GM18868 (cell line): ENCODE results near the gene CCDC57.

Experiments used
- ATAC-seq: cut with Tn5 transposase; IDR thresholded peaks from one replicate; pipeline ENCODE4 v1.9.1; 2021; ENCODE audit warnings: mild to moderate bottlenecking, moderate library complexity; ENCODE audit not compliant: unreplicated experiment

The CCDC57 gene

GRCh38 chr17:82247182-82247823, 34.7 kb upstream of the CCDC57 start:
- ATAC-seq, result no peak

- no peak for ATAC-seq
These were observed 33.9 kb upstream of the CCDC57 start for GRCh38 chr17:82246365-82247181.

DNA sequence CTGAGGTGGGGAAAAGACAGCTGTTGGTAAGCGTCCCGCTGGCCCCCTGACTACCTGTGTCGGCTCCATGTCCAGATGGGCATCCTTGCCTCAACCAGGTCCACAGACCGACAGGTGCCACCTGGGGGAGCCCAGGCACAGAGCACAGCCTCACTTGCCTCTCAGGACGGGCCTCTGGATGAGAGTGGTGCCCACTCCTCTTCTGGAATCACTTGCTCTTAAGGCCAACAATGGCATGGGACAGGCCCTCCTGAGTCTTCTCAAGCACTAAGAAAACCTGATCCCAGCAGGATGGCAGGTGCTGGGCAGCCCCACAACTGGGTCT, 33.4 kb upstream of the CCDC57 start:
- ATAC-seq, result no peak

- ATAC-seq, result no peak
These were observed 32.7 kb upstream of the CCDC57 start for GRCh38 chr17:82245134-82246039.

DNA sequence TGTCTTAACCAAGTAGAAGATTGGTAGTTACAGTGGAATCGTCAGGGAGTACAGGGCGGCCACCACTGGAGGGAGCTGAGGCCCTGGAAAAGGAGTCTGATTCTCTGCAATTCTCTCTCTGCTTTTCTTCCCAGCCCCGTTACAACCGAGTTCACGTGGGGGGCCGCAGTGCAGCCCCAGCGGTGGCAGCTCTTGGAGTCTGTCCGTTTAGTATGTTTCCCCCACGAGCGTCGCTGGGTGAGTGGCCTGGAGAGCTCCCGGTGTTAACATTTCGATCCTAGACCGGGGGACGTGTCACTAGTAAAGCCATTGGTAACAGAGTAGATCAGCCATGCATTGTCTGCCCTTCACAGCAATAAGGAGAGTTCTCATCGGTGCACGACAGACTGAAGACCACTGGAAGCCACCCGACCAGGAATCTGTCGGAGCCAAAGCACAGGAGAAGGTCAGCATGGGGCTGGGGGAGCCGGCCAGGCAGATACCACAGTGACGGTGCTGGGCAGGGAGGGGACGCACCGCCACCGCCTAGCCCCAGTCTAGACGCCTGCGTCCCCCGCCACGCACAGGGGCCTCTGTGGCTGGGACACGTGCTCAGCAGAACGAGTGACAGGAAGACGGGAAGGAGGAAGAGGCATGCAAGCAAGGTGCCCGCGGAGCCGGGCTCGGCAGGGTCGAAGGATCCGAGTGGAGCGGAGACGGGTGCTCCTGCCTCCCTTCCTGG, 31.9 kb upstream of the CCDC57 start:
- ATAC-seq, result no peak

DNA sequence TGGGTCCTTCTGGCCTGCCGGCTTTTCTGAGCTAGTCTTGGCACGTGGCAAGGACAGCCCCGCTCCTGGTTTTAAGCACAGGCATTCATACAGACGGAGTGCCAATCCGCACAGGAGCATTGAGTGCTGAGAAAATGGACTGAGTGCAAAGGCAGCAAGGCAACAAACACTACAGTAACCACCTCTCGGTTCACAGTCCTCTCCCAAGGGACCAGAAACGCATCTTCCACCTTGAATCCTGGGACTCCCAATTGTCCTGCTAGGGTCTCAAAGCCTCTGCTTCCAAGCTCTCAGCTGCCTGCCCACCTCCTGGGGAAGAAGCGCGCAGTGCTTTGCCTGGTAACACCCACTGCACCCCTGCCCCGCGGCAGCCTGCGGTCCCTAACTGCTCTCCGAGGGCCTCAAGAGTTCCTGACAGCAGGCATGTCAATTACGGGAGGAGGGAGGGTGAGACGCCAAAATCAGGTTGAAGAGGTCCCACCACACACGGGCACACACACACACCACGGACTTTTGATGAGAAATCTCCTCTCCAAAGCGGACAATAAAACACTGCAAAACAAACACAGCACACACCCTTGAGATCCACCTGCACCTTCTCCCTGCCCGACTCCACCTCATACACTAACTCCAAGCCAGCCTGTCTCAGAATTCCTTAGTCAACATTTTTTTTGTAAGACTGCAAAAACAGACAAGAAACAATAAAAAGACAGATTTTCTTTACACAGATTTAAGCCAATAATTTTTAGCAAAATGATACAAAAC, 31.2 kb upstream of the CCDC57 start:
- no peak for ATAC-seq

DNA sequence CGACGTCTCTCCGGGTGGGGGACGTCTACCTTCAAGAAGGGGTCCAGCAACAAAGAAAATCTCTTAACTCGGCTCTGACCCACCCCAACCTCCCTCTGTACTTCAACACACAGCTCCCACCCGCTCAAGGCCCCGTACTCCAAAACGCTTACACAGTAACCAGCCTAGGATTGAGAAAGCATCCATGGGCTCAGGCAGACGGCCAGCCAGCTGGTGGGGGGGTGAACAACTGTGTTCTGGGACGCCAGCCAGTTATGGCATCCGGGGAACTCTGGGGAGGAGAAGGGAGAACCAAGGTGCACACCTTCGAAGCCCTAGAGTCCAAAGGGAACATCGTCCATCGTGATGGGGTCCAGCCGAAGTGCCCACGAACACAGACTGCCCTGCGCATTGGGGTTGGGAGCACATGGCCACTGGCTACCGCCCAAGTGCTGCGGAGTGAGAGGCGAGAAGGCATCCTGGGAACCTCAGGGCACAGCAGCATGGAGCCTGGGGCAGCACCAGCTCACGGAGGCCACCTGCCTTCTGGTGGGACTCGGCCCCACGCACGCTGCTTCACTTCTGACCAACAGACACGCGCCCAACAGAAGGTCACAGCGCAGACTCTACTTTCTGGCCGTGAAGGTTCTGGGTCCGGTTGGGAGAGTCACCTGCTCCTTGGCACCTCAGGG, 30.5 kb upstream of the CCDC57 start:
- no peak for ATAC-seq

DNA sequence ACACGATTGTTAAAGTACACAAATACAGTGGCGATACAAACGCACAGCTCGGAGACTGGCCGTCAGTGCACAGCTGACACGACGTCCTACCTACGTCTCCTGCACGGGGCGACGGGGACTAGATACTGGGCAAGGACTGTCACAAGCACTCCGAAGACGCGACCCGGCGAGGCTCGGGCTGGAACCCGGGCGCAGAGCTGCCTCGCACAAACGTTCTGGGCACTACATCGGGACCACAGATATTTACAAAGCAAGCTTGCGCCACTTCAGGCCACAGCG, 30.0 kb upstream of the CCDC57 start:
- ATAC-seq, result no peak

- ATAC-seq, result no peak
These were observed 29.5 kb upstream of the CCDC57 start for GRCh38 chr17:82241926-82242697.

DNA sequence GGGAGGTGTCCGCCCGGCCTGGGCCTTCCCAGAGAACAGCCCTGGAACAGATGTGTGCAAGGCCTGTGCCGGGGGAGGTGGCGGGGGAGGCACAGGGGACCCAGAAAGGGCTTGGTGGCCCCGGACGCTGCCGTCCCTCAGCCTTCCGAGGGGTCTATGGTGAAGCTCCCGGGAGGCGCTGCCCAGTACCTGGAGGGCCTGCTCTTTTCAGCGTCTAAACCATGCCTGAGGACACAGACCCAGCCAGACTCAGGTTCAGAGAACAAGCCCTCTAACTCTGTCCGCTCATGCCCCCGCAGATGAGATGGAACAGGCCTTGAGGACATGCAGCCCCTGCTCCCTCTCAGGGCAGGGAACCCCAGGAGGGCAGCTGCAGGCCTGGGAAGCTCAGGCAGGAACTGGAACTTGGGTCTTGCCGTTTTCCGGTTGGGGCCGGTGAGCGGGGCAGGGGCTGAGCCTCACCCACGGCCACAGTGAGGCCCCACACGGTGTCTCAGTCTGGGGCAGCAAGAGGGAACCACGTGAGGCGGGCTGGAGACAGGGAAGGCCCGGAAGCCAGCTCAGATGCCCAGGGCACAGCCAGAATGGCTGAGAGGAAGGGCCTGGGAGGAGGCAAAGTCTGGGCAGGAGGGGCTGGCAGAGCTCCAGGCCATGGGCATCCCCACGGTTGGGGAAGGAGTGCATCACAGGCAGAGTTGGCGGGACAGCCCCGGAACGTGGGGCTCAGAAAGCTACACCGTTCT, 28.7 kb upstream of the CCDC57 start:
- ATAC-seq, result no peak

DNA sequence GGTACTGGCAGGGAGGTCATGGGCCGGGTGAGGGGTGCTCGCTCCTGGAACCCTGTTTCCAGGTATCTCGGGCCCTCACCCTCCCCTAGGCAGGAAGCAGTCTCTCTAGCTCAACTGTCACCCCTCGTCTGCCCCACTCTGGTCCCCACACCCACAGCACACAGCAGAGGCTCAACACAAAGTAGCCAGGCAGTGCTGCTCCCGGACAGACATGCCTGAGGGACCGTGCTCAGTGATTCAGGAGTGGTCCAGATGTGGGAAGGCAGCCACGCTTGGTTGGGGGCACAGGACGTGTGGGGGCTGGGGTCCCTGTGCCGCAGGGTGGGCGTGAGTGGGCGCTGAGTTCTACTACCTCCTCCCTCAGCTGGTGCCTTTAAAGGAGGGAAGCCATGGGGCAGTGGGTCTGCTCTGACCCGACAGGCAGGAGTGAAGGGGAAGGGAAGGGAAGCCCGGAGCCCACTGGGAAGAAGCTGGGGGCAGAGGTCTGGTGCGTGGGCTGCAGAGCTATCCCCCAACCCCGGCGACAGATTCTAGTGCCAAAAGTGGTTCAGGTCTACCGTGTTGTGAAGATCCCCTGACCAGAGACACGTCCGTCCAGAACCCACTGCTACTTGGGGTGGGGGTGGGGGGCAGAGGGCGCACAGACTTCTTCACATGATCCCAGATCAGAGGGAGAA, 28.0 kb upstream of the CCDC57 start:
- ATAC-seq, result no peak

DNA sequence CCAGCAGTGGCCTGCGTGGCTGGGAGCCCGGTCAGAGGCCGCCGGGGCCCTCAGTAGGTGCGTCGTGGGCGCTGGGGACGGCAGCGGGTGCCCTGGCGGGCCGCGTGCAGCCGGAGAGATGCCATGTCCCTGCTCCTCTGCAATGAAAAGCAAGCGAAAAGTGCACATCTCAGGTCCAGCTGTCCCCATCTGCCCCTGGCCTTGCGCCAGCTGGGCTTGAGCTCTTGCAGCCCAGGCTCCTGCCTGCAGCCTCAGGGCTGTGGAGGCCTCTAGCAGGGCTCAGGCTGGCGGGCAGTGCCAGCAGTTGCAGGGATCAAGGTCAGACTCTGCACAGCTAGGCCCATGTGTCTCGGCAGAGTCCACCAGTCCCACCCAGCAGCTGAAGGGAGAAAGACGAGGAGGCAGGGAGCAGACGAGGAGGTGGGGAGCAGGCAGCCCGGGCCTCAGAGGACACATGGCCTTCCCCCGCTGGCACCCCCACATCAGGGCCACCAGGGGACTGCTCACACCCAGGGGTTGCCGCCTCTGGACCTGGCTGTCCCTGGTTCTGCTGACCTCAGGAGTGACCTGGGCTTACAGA, 27.4 kb upstream of the CCDC57 start:
- ATAC-seq, result no peak

- ATAC-seq, result no peak
These were observed 26.8 kb upstream of the CCDC57 start for GRCh38 chr17:82239401-82239925.

DNA sequence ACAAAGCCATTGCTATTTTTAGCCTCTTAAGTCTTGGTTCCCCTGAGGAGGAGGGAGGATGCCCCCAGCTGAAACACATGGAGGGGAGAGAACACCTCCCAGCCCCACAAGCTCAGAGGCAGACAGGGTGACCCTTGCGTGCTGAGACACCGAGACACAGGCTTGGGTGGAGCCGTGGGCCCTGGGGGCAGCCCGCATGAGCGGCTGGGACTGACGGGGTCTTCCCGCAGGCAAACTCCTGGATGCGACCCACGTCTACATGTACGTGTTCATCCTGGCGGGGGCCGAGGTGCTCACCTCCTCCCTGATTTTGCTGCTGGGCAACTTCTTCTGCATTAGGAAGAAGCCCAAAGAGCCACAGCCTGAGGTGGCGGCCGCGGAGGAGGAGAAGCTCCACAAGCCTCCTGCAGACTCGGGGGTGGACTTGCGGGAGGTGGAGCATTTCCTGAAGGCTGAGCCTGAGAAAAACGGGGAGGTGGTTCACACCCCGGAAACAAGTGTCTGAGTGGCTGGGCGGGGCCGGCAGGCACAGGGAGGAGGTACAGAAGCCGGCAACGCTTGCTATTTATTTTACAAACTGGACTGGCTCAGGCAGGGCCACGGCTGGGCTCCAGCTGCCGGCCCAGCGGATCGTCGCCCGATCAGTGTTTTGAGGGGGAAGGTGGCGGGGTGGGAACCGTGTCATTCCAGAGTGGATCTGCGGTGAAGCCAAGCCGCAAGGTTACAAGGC, 26.0 kb upstream of the CCDC57 start:
- ATAC-seq, result no peak

DNA sequence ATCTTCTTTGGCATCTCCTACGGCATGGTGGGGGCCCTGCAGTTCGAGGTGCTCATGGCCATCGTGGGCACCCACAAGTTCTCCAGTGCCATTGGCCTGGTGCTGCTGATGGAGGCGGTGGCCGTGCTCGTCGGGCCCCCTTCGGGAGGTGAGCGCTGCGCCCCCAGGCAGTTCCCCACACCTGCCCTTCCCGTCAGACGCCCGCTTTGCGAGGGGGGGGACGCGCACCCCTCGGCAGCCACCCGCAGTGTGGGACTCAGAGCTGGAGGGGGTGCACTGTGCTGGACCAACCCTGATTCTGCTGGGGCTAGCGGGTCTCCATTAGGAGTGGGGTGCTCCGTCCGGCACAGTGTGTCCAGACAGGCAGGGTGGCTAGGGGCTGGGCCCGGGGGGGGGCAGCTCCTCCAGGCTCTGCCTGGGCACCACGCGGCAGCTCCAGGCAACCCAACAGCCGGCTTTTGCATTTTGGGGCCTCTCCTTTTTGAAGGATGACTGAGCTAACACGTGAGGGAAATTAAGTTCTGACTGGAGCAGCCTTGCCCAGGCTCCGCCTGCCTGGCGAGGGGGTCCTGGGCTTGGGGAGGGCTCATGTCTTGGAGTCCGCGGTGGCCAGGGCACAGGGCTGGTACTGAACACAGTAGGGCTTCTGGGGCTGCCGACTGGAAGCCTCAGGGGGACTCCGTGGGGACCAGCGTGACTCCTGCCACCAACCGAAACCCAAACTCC, 25.3 kb upstream of the CCDC57 start:
- no peak for ATAC-seq
